HG02623 (cell line): ENCODE results near the gene GPT2.
"Not testable (repeated sequence)": the region's sequence is repeated elsewhere in the genome, so short reads cannot be mapped to it uniquely, and the experiment has no call there.

Source experiments
- ATAC-seq: cut with Tn5 transposase; IDR thresholded peaks from one replicate; pipeline ENCODE4 v1.9.1; 2021; ENCODE audit warnings: moderate library complexity; ENCODE audit not compliant: unreplicated experiment

The GPT2 gene

GRCh38 chr16:46918400-46918799 lies 34.2 kb downstream of the GPT2 start:
- no peak for ATAC-seq

- peak; percentile 85 for ATAC-seq
Observed at GRCh38 chr16:46918905-46919792, 35.0 kb downstream of the GPT2 start.

- ATAC-seq = no peak
Observed at GRCh38 chr16:46920402-46921068, 36.4 kb downstream of the GPT2 start.

GRCh38 chr16:46922239-46922638 lies 38.1 kb downstream of the GPT2 start:
- no peak for ATAC-seq

GRCh38 chr16:46923513-46924295 lies 39.5 kb downstream of the GPT2 start:
- ATAC-seq = no peak

GRCh38 chr16:46924402-46924801 lies 40.2 kb downstream of the GPT2 start:
- ATAC-seq = no peak

- no peak for ATAC-seq
Observed at GRCh38 chr16:46926470-46927225, 42.5 kb downstream of the GPT2 start.

GRCh38 chr16:46927273-46927672 lies 43.1 kb downstream of the GPT2 start:
- ATAC-seq = no peak

- ATAC-seq = no peak
Observed at GRCh38 chr16:46928811-46929210, 44.6 kb downstream of the GPT2 start.

- ATAC-seq = peak; percentile 61
Observed at GRCh38 chr16:46929378-46930332, 45.5 kb downstream of the GPT2 start.

- ATAC-seq = no peak
Observed at GRCh38 chr16:46930861-46931260, 46.7 kb downstream of the GPT2 start.

GRCh38 chr16:46932802-46933201 lies 48.6 kb downstream of the GPT2 start:
- ATAC-seq = no peak

GRCh38 chr16:46937536-46937935 lies 53.4 kb downstream of the GPT2 start:
- ATAC-seq = no peak

- not testable (repeated sequence) for ATAC-seq
Observed at GRCh38 chr16:46944713-46945112, 60.6 kb downstream of the GPT2 start.

- peak; percentile 68 for ATAC-seq
Observed at GRCh38 chr16:46947900-46948547, 63.9 kb downstream of the GPT2 start.

GRCh38 chr16:46948548-46949166 lies 64.5 kb downstream of the GPT2 start:
- ATAC-seq = no peak

GRCh38 chr16:46949241-46949892 lies 65.2 kb downstream of the GPT2 start:
- no peak for ATAC-seq

- no peak for ATAC-seq
Observed at GRCh38 chr16:46950009-46950408, 65.8 kb downstream of the GPT2 start.
